ENCODE measurements around the gene ACAD9. TPM values are rescaled to one million over a fixed set of nuclear protein-coding genes. Genes with fewer than 3 reads are reported as not detected.

Gene ACAD9
- total and polyA plus RNA-seq, 2 of the 13 experiments (the other 11 are each of a cell fraction or from before 2014, with no cell fraction given): 15.3 to 38.2 TPM

DNA sequence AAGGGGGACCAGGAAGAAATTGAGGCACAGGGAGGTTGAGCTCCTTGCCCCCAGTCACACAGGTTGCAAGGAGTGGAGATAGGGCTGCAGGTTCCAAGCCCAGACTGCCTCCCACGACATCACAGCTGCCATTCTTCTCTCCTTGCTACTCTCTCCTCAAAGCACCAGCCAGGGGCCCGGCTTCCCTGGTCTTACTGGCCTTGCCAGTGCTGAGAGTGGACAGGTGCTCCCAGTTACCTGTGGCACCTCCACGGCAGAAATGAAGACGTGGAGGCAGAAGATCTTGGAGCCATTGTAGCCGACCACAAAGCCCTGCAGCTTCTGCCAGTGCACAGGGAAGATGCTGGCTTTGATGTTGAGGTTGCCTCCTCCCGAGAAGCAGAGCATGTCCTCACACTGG lies 17.9 kb upstream of the ACAD9 start (continued):
- TF ChIP-seq, protein P1, sequence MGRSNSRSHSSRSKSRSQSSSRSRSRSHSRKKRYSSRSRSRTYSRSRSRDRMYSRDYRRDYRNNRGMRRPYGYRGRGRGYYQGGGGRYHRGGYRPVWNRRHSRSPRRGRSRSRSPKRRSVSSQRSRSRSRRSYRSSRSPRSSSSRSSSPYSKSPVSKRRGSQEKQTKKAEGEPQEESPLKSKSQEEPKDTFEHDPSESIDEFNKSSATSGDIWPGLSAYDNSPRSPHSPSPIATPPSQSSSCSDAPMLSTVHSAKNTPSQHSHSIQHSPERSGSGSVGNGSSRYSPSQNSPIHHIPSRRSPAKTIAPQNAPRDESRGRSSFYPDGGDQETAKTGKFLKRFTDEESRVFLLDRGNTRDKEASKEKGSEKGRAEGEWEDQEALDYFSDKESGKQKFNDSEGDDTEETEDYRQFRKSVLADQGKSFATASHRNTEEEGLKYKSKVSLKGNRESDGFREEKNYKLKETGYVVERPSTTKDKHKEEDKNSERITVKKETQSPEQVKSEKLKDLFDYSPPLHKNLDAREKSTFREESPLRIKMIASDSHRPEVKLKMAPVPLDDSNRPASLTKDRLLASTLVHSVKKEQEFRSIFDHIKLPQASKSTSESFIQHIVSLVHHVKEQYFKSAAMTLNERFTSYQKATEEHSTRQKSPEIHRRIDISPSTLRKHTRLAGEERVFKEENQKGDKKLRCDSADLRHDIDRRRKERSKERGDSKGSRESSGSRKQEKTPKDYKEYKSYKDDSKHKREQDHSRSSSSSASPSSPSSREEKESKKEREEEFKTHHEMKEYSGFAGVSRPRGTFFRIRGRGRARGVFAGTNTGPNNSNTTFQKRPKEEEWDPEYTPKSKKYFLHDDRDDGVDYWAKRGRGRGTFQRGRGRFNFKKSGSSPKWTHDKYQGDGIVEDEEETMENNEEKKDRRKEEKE (IDR thresholded peaks at IDR 0.05): no peak
- TF ChIP-seq ZNF605 (CRISPR knock-in tag; IDR thresholded peaks at IDR 0.05) (no peak), ZBTB21 (CRISPR knock-in tag; IDR thresholded peaks at IDR 0.05) (no peak), ZNF556 (CRISPR knock-in tag; IDR thresholded peaks at IDR 0.05; ENCODE audit: borderline replicate concordance) (no peak), ZNF343 (CRISPR knock-in tag; IDR thresholded peaks at IDR 0.05) (no peak), PRPF4 (IDR thresholded peaks at IDR 0.05; ENCODE audit: low read depth, low read length, poor library complexity, severe bottlenecking) (no peak)

DNA sequence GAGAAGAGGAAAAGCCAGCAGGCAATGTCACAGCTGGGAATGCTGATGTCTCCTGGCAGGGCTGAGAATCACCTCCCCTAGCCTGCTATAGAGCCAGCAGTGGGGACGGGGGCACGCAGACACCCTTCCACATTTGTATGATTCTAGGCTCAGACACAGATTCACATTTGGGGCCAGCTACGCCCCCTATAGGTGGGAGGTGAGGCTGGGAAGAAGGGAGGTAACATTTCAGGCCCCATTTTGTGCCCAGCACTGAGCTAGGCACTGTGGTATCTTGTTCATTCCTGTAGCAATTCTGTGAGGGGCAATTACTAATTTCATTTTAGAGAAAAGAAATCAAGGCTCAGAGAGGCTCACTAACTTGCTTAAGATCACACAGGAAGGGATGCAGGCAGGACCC lies 15.9 kb upstream of the ACAD9 start:
- ATAC-seq (no peak), FAIRE-seq (no peak), DNase-seq (ENCODE audit: low spot score) (no peak)
- Histone ChIP-seq H4K20me1 (ENCODE audit: insufficient read depth, low read length) (no peaks in the 10 kb centered on the region), H3K79me2 (ENCODE audit: insufficient read depth, low read length) (no peaks in the 10 kb centered on the region), H3K27ac (ENCODE audit: extremely low read length, insufficient read depth, low read length) (no peak overlapping the region), H3K9ac (ENCODE audit: insufficient read depth, low read depth, low read length) (no peak overlapping the region), H2AFZ (ENCODE audit: low read length) (no peak overlapping the region), H3K4me1 (ENCODE audit: insufficient read depth, low read length) (0 out of 2 replicates have a peak, but pooled peaks cover 12% of the 10 kb centered on the region), H3K36me3 (replicated peaks in 1 of 2; ENCODE audit: control insufficient read depth in 1 of 2, insufficient read depth in 2 of 2, low read length in 2 of 2) (no peaks in the 10 kb centered on the region), H3K4me3 (replicated peaks in 1 of 3; ENCODE audit: insufficient read depth in 1 of 3, low read depth in 2 of 3, low read length in 3 of 3) (no peak overlapping the region), H3K27me3 (ENCODE audit: control insufficient read depth in 1 of 2, insufficient read depth in 2 of 2, low read length in 2 of 2) (peaks cover 0 to 1% of the 10 kb centered on the region in 2 experiments; a peak in 1 of 5 replicates), H3K9me3 (ENCODE audit: low read length) (peaks cover 25% of the 10 kb centered on the region), H3K4me2 (ENCODE audit: low read depth, low read length) (no peak overlapping the region)
- TF ChIP-seq ZSCAN20 (CRISPR knock-in tag; IDR thresholded peaks at IDR 0.05; ENCODE audit: borderline replicate concordance): no peak
- TF ChIP-seq, protein P2, sequence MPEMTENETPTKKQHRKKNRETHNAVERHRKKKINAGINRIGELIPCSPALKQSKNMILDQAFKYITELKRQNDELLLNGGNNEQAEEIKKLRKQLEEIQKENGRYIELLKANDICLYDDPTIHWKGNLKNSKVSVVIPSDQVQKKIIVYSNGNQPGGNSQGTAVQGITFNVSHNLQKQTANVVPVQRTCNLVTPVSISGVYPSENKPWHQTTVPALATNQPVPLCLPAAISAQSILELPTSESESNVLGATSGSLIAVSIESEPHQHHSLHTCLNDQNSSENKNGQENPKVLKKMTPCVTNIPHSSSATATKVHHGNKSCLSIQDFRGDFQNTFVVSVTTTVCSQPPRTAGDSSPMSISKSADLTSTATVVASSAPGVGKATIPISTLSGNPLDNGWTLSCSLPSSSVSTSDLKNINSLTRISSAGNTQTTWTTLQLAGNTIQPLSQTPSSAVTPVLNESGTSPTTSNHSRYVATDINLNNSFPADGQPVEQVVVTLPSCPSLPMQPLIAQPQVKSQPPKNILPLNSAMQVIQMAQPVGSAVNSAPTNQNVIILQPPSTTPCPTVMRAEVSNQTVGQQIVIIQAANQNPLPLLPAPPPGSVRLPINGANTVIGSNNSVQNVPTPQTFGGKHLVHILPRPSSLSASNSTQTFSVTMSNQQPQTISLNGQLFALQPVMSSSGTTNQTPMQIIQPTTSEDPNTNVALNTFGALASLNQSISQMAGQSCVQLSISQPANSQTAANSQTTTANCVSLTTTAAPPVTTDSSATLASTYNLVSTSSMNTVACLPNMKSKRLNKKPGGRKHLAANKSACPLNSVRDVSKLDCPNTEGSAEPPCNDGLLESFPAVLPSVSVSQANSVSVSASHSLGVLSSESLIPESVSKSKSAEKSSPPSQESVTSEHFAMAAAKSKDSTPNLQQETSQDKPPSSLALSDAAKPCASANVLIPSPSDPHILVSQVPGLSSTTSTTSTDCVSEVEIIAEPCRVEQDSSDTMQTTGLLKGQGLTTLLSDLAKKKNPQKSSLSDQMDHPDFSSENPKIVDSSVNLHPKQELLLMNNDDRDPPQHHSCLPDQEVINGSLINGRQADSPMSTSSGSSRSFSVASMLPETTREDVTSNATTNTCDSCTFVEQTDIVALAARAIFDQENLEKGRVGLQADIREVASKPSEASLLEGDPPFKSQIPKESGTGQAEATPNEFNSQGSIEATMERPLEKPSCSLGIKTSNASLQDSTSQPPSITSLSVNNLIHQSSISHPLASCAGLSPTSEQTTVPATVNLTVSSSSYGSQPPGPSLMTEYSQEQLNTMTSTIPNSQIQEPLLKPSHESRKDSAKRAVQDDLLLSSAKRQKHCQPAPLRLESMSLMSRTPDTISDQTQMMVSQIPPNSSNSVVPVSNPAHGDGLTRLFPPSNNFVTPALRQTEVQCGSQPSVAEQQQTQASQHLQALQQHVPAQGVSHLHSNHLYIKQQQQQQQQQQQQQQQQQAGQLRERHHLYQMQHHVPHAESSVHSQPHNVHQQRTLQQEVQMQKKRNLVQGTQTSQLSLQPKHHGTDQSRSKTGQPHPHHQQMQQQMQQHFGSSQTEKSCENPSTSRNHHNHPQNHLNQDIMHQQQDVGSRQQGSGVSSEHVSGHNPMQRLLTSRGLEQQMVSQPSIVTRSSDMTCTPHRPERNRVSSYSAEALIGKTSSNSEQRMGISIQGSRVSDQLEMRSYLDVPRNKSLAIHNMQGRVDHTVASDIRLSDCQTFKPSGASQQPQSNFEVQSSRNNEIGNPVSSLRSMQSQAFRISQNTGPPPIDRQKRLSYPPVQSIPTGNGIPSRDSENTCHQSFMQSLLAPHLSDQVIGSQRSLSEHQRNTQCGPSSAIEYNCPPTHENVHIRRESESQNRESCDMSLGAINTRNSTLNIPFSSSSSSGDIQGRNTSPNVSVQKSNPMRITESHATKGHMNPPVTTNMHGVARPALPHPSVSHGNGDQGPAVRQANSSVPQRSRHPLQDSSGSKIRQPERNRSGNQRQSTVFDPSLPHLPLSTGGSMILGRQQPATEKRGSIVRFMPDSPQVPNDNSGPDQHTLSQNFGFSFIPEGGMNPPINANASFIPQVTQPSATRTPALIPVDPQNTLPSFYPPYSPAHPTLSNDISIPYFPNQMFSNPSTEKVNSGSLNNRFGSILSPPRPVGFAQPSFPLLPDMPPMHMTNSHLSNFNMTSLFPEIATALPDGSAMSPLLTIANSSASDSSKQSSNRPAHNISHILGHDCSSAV (CRISPR knock-in tag; IDR thresholded peaks at IDR 0.05; ENCODE audit: borderline replicate concordance): no peak
- TF ChIP-seq, protein P3, sequence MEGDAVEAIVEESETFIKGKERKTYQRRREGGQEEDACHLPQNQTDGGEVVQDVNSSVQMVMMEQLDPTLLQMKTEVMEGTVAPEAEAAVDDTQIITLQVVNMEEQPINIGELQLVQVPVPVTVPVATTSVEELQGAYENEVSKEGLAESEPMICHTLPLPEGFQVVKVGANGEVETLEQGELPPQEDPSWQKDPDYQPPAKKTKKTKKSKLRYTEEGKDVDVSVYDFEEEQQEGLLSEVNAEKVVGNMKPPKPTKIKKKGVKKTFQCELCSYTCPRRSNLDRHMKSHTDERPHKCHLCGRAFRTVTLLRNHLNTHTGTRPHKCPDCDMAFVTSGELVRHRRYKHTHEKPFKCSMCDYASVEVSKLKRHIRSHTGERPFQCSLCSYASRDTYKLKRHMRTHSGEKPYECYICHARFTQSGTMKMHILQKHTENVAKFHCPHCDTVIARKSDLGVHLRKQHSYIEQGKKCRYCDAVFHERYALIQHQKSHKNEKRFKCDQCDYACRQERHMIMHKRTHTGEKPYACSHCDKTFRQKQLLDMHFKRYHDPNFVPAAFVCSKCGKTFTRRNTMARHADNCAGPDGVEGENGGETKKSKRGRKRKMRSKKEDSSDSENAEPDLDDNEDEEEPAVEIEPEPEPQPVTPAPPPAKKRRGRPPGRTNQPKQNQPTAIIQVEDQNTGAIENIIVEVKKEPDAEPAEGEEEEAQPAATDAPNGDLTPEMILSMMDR (CRISPR knock-in tag; IDR thresholded peaks at IDR 0.05): peak; percentile 37; the same call in 1 of the 2 replicates
- in situ Hi-C loops (cut with HindIII; ENCODE audit: extremely low pct_ligation_motif_present, low pct_unique_long_range_greater_than_20kb): no loop called here
- intact Hi-C loops (cut with micrococcal nuclease; ENCODE audit: unreplicated experiment): no loop called here
- no TSS peak for BruUV-seq (replicated peaks)
- ChIA-PET CTCF (ENCODE audit: low intra/inter-chr PET ratio, low total read pairs) (no interaction called here), POLR2A (no interaction called here)
- 50% methylated on average over 2 of the region's 3 CpGs for WGBS (ENCODE audit: low lambda C conversion rate)

All from HepG2 (cell line).